PFSK-1 (cell line): ENCODE results near the gene UTS2R.

Experiments
- FOXP2 ChIP-seq: optimal IDR thresholded peaks from 2 replicates; pipeline ENCODE3; 2011; ENCODE audit warnings: borderline replicate concordance, control low read depth, inconsistent platforms; ENCODE audit not compliant: insufficient read depth; ENCODE audit errors: extremely low read length, extremely low read depth
- POLR2AphosphoS5 ChIP-seq: IDR thresholded peaks from 2 replicates; pipeline ENCODE4 v1.6.1; 2012; ENCODE audit warnings: low read depth, mild to moderate bottlenecking, control low read depth, low read length, moderate library complexity
- REST ChIP-seq, 2 experiments: IDR thresholded peaks; 2 replicates each; pipeline versions ENCODE4 v1.6.1 to v1.8.0; 2011 to 2012; ENCODE audit warnings: low read depth in 2 of 2, low read length in 2 of 2, control low read depth in 1 of 2, inconsistent platforms in 1 of 2, mild to moderate bottlenecking in 1 of 2, moderate library complexity in 1 of 2; ENCODE audit not compliant: insufficient read depth in 1 of 2
- SIN3A ChIP-seq: IDR thresholded peaks from 2 replicates; pipeline ENCODE4 v1.6.1; 2012; ENCODE audit warnings: mild to moderate bottlenecking, low read length, moderate library complexity, borderline replicate concordance; ENCODE audit not compliant: insufficient read depth
- TAF1 ChIP-seq: IDR thresholded peaks from 2 replicates; pipeline ENCODE4 v1.6.1; 2012; ENCODE audit warnings: low read length, control low read depth, borderline replicate concordance; ENCODE audit not compliant: insufficient read depth

Gene UTS2R

GRCh38 chr17:82380860-82381702, 9.5 kb downstream of the UTS2R start:
- TF ChIP-seq POLR2AphosphoS5 (no peak), SIN3A (no peak), REST (IDR thresholded peaks at IDR 0.05; ENCODE audit: insufficient read depth in 1 of 2, low read depth in 2 of 2, low read length in 2 of 2) (no peak), TAF1 (no peak), FOXP2 (no peak)

GRCh38 chr17:82382933-82383255, 11.3 kb downstream of the UTS2R start:
- no peak for TF ChIP-seq TAF1
- TF ChIP-seq REST (IDR thresholded peaks at IDR 0.05; ENCODE audit: insufficient read depth in 1 of 2, low read depth in 2 of 2, low read length in 2 of 2) = no peak
- no peak for TF ChIP-seq FOXP2
- no peak for TF ChIP-seq SIN3A
- TF ChIP-seq POLR2AphosphoS5 = no peak

- no peak for TF ChIP-seq TAF1
- TF ChIP-seq POLR2AphosphoS5 = no peak
- no peak for TF ChIP-seq FOXP2
- no peak for TF ChIP-seq REST (IDR thresholded peaks at IDR 0.05; ENCODE audit: insufficient read depth in 1 of 2, low read depth in 2 of 2, low read length in 2 of 2)
- TF ChIP-seq SIN3A = no peak
These were observed 11.8 kb downstream of the UTS2R start for GRCh38 chr17:82383411-82383810.

GRCh38 chr17:82384051-82384729, 12.6 kb downstream of the UTS2R start:
- TF ChIP-seq TAF1 = no peak

- TF ChIP-seq FOXP2 (no peak), REST (IDR thresholded peaks at IDR 0.05; ENCODE audit: insufficient read depth in 1 of 2, low read depth in 2 of 2, low read length in 2 of 2) (no peak), SIN3A (no peak), POLR2AphosphoS5 (no peak), TAF1 (no peak)
These were observed 13.3 kb downstream of the UTS2R start for GRCh38 chr17:82384730-82385481.
